IMR-90 (cell line): ENCODE data around the gene JMJD6. TPM values are rescaled to one million over a fixed set of nuclear protein-coding genes. Genes with fewer than 3 reads are reported as not detected.

Experiments used
- ATAC-seq: fragments of 200-7000 bp; cut with Tn5 transposase; 2 replicates; pipeline ENCODE4 v1.9.1; 2020; ENCODE audit warnings: low read depth, mild to moderate bottlenecking, moderate library complexity
- BruUV-seq: library from RNA; stranded (reverse); fragments of 400-500 nt; replicated peaks from 2 replicates; lab custom pipeline; 2021; lab: Mats Ljungman, UMichigan
- CTCF ChIA-PET: fragments of 300-600 bp; formaldehyde crosslinking; extraction: SDS; loops from one replicate; lab custom pipeline; 2021; ENCODE audit warnings: antibody characterized with exemption; lab: Yijun Ruan, JAX
- POLR2A ChIA-PET: fragments of 300-600 bp; sonication (Branson Sonifier 250); formaldehyde crosslinking; loops from one replicate; lab custom pipeline; 2022; ENCODE audit warnings: antibody characterized with exemption; ENCODE audit not compliant: unreplicated experiment; lab: Charles Lee
- DNase-seq: peaks from one replicate; pipeline ENCODE4 v3.0.0; 2013
- H2AFZ ChIP-seq: replicated peaks from 2 replicates; pipeline ENCODE3; 2013; ENCODE audit warnings: low read length, mild to moderate bottlenecking; ENCODE audit not compliant: poor library complexity
- H2AK5ac ChIP-seq: 2 replicates; pipeline ENCODE4 v1.6.1; 2013; ENCODE audit warnings: low read depth, low read length, inconsistent platforms
- H2AK9ac ChIP-seq: replicated peaks from 2 replicates; pipeline ENCODE3; 2013; ENCODE audit warnings: mild to moderate bottlenecking, low read depth, low read length, moderate library complexity; ENCODE audit not compliant: poor library complexity
- H2BK120ac ChIP-seq: 2 replicates; pipeline ENCODE4 v1.6.1; 2013; ENCODE audit warnings: low read depth, low read length, inconsistent platforms
- H2BK15ac ChIP-seq: 3 replicates; pipeline ENCODE4 v1.6.1; 2013; ENCODE audit warnings: low read depth, low read length, inconsistent platforms
- H2BK20ac ChIP-seq: 2 replicates; pipeline ENCODE4 v1.6.1; 2013; ENCODE audit warnings: low read depth, mild to moderate bottlenecking, inconsistent platforms, low read length, moderate library complexity
- H2BK5ac ChIP-seq: 2 replicates; pipeline ENCODE4 v1.6.1; 2013; ENCODE audit warnings: mild to moderate bottlenecking, low read depth, low read length, inconsistent platforms; ENCODE audit not compliant: poor library complexity, severe bottlenecking
- H3K14ac ChIP-seq: replicated peaks from 2 replicates; pipeline ENCODE4 v1.6.1; 2013; ENCODE audit warnings: low read depth, low read length, inconsistent platforms
- H3K18ac ChIP-seq: 2 replicates; pipeline ENCODE4 v1.6.1; 2013; ENCODE audit warnings: low read depth, low read length, control low read depth
- H3K23ac ChIP-seq: 2 replicates; pipeline ENCODE4 v1.6.1; 2013; ENCODE audit warnings: low read depth, low read length, inconsistent platforms
- H3K27ac ChIP-seq: 2 replicates; pipeline ENCODE4 v1.5.1; 2013; ENCODE audit warnings: mild to moderate bottlenecking, control low read depth, low read length; ENCODE audit not compliant: insufficient read depth
- H3K27me3 ChIP-seq: 2 replicates; pipeline ENCODE4 v1.6.1; 2013; ENCODE audit warnings: low read length; ENCODE audit not compliant: control insufficient read depth, insufficient read depth
- H3K36me3 ChIP-seq: 2 replicates; pipeline ENCODE4 v1.6.1; 2013; ENCODE audit warnings: low read length, mixed read lengths; ENCODE audit not compliant: control insufficient read depth, insufficient read depth
- H3K4ac ChIP-seq: 2 replicates; pipeline ENCODE4 v1.6.1; 2013; ENCODE audit warnings: low read depth, low read length, inconsistent platforms
- H3K4me1 ChIP-seq: 2 replicates; pipeline ENCODE4 v1.6.1; 2013; ENCODE audit warnings: low read length, mixed read lengths; ENCODE audit not compliant: control insufficient read depth, insufficient read depth
- H3K4me2 ChIP-seq: 2 replicates; pipeline ENCODE4 v1.6.1; 2013; ENCODE audit warnings: low read depth, mild to moderate bottlenecking, control low read depth, low read length, moderate library complexity
- H3K4me3 ChIP-seq: 2 replicates; pipeline ENCODE4 v1.5.1; 2013; ENCODE audit warnings: low read depth, mild to moderate bottlenecking, control low read depth, low read length, moderate library complexity; ENCODE audit not compliant: insufficient read depth
- H3K56ac ChIP-seq: 2 replicates; pipeline ENCODE4 v1.6.1; 2013; ENCODE audit warnings: low read length, inconsistent platforms; ENCODE audit not compliant: insufficient read depth; ENCODE audit errors: extremely low read depth
- H3K79me1 ChIP-seq, 2 experiments: 2 replicates each; pipeline ENCODE4 v1.6.1; 2013; ENCODE audit warnings: low read length in 2 of 2, inconsistent platforms in 1 of 2, low read depth in 1 of 2
- H3K9ac ChIP-seq: 2 replicates; pipeline ENCODE4 v1.6.1; 2013; ENCODE audit warnings: low read depth, low read length, control low read depth
- H3K9me1 ChIP-seq: 2 replicates; pipeline ENCODE4 v1.6.1; 2013; ENCODE audit warnings: low read length, inconsistent platforms; ENCODE audit not compliant: insufficient read depth
- H3K9me3 ChIP-seq: 2 replicates; pipeline ENCODE4 v1.6.1; 2013; ENCODE audit warnings: low read length; ENCODE audit not compliant: control insufficient read depth, insufficient read depth
- H4K20me1 ChIP-seq: 2 replicates; pipeline ENCODE4 v1.6.1; 2013; ENCODE audit warnings: low read length, inconsistent platforms; ENCODE audit not compliant: insufficient read depth
- H4K5ac ChIP-seq: 2 replicates; pipeline ENCODE4 v1.6.1; 2013; ENCODE audit warnings: mild to moderate bottlenecking, low read depth, low read length, control low read depth
- H4K8ac ChIP-seq, 2 experiments: 2 replicates each; pipeline ENCODE4 v1.6.1; 2013; ENCODE audit warnings: low read depth in 2 of 2, low read length in 2 of 2, control low read depth in 1 of 2, inconsistent platforms in 1 of 2
- H4K91ac ChIP-seq: 2 replicates; pipeline ENCODE4 v1.6.1; 2013; ENCODE audit warnings: low read depth, low read length, inconsistent platforms; ENCODE audit not compliant: insufficient read depth
- CEBPB ChIP-seq: IDR thresholded peaks from 2 replicates; pipeline ENCODE4 v1.6.1; 2012; ENCODE audit warnings: low read depth, low read length, improper control_type of control experiment
- CHD1 ChIP-seq: IDR thresholded peaks from 2 replicates; pipeline ENCODE4 v1.6.1; 2012; ENCODE audit warnings: low read depth, low read length, improper control_type of control experiment
- CTCF ChIP-seq: conservative IDR thresholded peaks from 2 replicates; pipeline ENCODE4 v1.5.1; 2012; ENCODE audit warnings: mild to moderate bottlenecking, low read depth, low read length, improper control_type of control experiment
- ELK1 ChIP-seq: fragments of 150-350 bp; IDR thresholded peaks from 2 replicates; pipeline ENCODE4 v1.6.1; 2016; ENCODE audit warnings: low read depth, mild to moderate bottlenecking, low read length, moderate library complexity, borderline replicate concordance
- MAFK ChIP-seq: IDR thresholded peaks from 2 replicates; pipeline ENCODE4 v1.6.1; 2012; ENCODE audit warnings: low read depth, low read length, improper control_type of control experiment
- MAZ ChIP-seq: IDR thresholded peaks from 2 replicates; pipeline ENCODE4 v1.6.1; 2012; ENCODE audit warnings: low read depth, mild to moderate bottlenecking, low read length, improper control_type of control experiment, moderate library complexity, borderline replicate concordance
- MXI1 ChIP-seq: IDR thresholded peaks from 2 replicates; pipeline ENCODE4 v1.6.1; 2012; ENCODE audit warnings: low read depth, mild to moderate bottlenecking, low read length, moderate library complexity, borderline replicate concordance
- NFE2L2 ChIP-seq: fragments of 150-350 bp; IDR thresholded peaks from 2 replicates; pipeline ENCODE4 v1.6.1; 2016; ENCODE audit warnings: low read depth, mild to moderate bottlenecking, low read length
- POLR2A ChIP-seq: IDR thresholded peaks from 2 replicates; pipeline ENCODE4 v1.6.1; 2012; ENCODE audit warnings: mild to moderate bottlenecking, low read depth, low read length
- RAD21 ChIP-seq: IDR thresholded peaks from 2 replicates; pipeline ENCODE4 v1.6.1; 2012; ENCODE audit warnings: low read length, improper control_type of control experiment
- RCOR1 ChIP-seq: IDR thresholded peaks from 2 replicates; pipeline ENCODE4 v1.6.1; 2012; ENCODE audit warnings: mild to moderate bottlenecking, low read length, improper control_type of control experiment; ENCODE audit not compliant: insufficient replicate concordance
- RFX5 ChIP-seq: IDR thresholded peaks from 2 replicates; pipeline ENCODE4 v1.8.0; 2012; ENCODE audit warnings: low read depth, mild to moderate bottlenecking, low read length, moderate library complexity
- SMC3 ChIP-seq: fragments of 150-350 bp; IDR thresholded peaks from 2 replicates; pipeline ENCODE4 v1.6.1; 2016; ENCODE audit warnings: low read depth, mild to moderate bottlenecking, antibody characterized with exemption, low read length, moderate library complexity
- USF2 ChIP-seq: fragments of 150-350 bp; IDR thresholded peaks from 2 replicates; pipeline ENCODE4 v1.6.1; 2017; ENCODE audit warnings: mild to moderate bottlenecking, antibody characterized with exemption, low read length, low read depth
- WGBS, 2 experiments: methylation state at CpG; one replicate each; pipeline versions ENCODE4 v1.1.5 to v1.1.7; 2013; ENCODE audit warnings: missing lambda C conversion rate in 2 of 2; ENCODE audit not compliant: insufficient read length in 1 of 2; ENCODE audit errors: extremely low coverage in 2 of 2; 5-methylcytosine and 5-hydroxymethylcytosine counted together
- dilution Hi-C: fragments of 300-500 bp; cut with HindIII; formaldehyde crosslinking; loops from one replicate; pipeline ENCODE4 v1.14.3; 2018; ENCODE audit warnings: low sequenced_read_pairs; ENCODE audit not compliant: unreplicated experiment
- in situ Hi-C: fragments of 300-500 bp; cut with MboI; formaldehyde crosslinking; loops from 3 replicates; pipeline ENCODE4 v1.14.3; 2019; ENCODE audit warnings: low sequenced_read_pairs, inconsistent platforms, mixed read lengths
- intact Hi-C: fragments of 100-400 bp; cut with micrococcal nuclease; formaldehyde crosslinking; loops from 2 replicates; pipeline ENCODE4 v1.10.0; 2022
- polyA plus RNA-seq, 3 experiments: library from polyadenylated mRNA; depleted of rRNA; stranded (reverse); fragments of >200 nt; gene quantifications; 2 replicates each; pipeline ENCODE4 v1.2.3, GENCODE V29; 2012; ENCODE audit warnings: low replicate concordance in 1 of 3
- total RNA-seq: library from RNA; depleted of rRNA; stranded (reverse); fragments of >200 nt; gene quantifications from 2 replicates; pipeline ENCODE4 v1.2.3, GENCODE V29; 2012

JMJD6 gene
- total and polyA plus RNA-seq, 2 of the 4 experiments (the other 2 are of a cell fraction): 24.4 to 33.7 TPM

GRCh38 chr17:76676629-76677028 lies 49.8 kb downstream of the JMJD6 start:
- Histone ChIP-seq H3K27me3 (no peaks in the 10 kb centered on the region), H2BK120ac (no peak overlapping the region), H2BK15ac (no peak overlapping the region), H4K91ac (no peak overlapping the region), H3K36me3 (peaks cover 37% of the 10 kb centered on the region), H3K18ac (no peak overlapping the region), H3K4me1 (peaks cover 2% of the 10 kb centered on the region; the same call in 1 of the 2 replicates), H3K27ac (no peak overlapping the region), H4K20me1 (peaks cover 10% of the 10 kb centered on the region), H2AK5ac (no peak overlapping the region), H3K4ac (no peak overlapping the region), H2AFZ (no peak overlapping the region), H3K79me1 (peaks cover 0 to 39% of the 10 kb centered on the region in 2 experiments; a peak in 2 of 4 replicates), H2AK9ac (no peak overlapping the region), H3K4me2 (no peak overlapping the region), H3K4me3 (no peak overlapping the region), H2BK20ac (no peak overlapping the region), H3K9me3 (no peaks in the 10 kb centered on the region), H3K9ac (no peak overlapping the region), H3K14ac (no peak overlapping the region), H3K56ac (no peak overlapping the region), H4K5ac (no peak overlapping the region), H3K9me1 (peaks cover 6% of the 10 kb centered on the region), H2BK5ac (no peak overlapping the region), H3K23ac (no peak overlapping the region), H4K8ac (no peak overlapping the region)
- TF ChIP-seq ELK1 (no peak), SMC3 (no peak), CHD1 (no peak), MXI1 (no peak), CTCF (no peak), RCOR1 (no peak), NFE2L2 (no peak), MAFK (no peak), USF2 (no peak), CEBPB (no peak), RAD21 (no peak), POLR2A (no peak), RFX5 (no peak), MAZ (no peak)
- no peak for ATAC-seq
- ChIA-PET POLR2A (no interaction called here), CTCF (no interaction called here)
- in situ Hi-C loops: no loop called here
- no peak for DNase-seq
- intact Hi-C loops: no loop called here
- dilution Hi-C loops: no loop called here
- WGBS, 2 experiments: 95% methylated on average over 2 of the region's 6 CpGs; no CpG with 5 or more reads in 1 of the 2 experiments
- BruUV-seq: no TSS peak
